Frontal cortex (tissue), 4 donors: ENCODE results near the gene DMD. TPM values are rescaled to one million over a fixed set of nuclear protein-coding genes. Genes with fewer than 3 reads are reported as not detected.

Experiments used
- DNase-seq, 2 donors: peaks; one replicate each; pipeline ENCODE4 v3.0.0; 2012; ENCODE audit warnings: low spot score in 2 of 2
- FAIRE-seq: peaks from 2 replicates; lab custom pipeline; 2012; peaks lifted over from hg19 to GRCh38; lab: Jason Lieb, UNC
- small RNA-seq: library from RNA; depleted of rRNA; stranded (forward); fragments of <200 nt; gene quantifications from one replicate; pipeline ENCODE3, GENCODE V24; 2014
- total RNA-seq: library from RNA; depleted of rRNA; stranded (reverse); fragments of >200 nt; gene quantifications from one replicate; pipeline ENCODE4 v1.2.3, GENCODE V29; 2014
- donor health status: control.
- donor health status: control.
- donor health status: control.

The DMD gene
- total RNA-seq, 1 donor from 2014 or later = 56.7 TPM

- FAIRE-seq = no peak
- no peak for DNase-seq
Measured at GRCh38 chrX:31093639-31093975, 2117.7 kb downstream of the DMD start.

GRCh38 chrX:31092970-31093638 is 2118.2 kb downstream of the DMD start:
- FAIRE-seq (no peak), DNase-seq (no peak)

- FAIRE-seq (no peak), DNase-seq (no peak)
Measured at GRCh38 chrX:31092476-31092875, 2118.9 kb downstream of the DMD start.

GRCh38 chrX:31091819-31092218 is 2119.5 kb downstream of the DMD start:
- no peak for FAIRE-seq
- no peak for DNase-seq

GRCh38 chrX:31074522-31074921 is 2136.8 kb downstream of the DMD start:
- FAIRE-seq (no peak), DNase-seq (no peak)

- DNase-seq = no peak
- no peak for FAIRE-seq
Measured at GRCh38 chrX:31071725-31072124, 2139.6 kb downstream of the DMD start, which contains the start of gene FTHL17. Gene FTHL17, minus strand, starts transcription at chrX:31072041. Its CDS starts 88 bp downstream, at chrX:31071953.

GRCh38 chrX:31071262-31071661 is 2140.1 kb downstream of the DMD start:
- DNase-seq (no peak), FAIRE-seq (no peak)

- FAIRE-seq (no peak), DNase-seq (no peak)
Measured at GRCh38 chrX:31070057-31070468, 2141.3 kb downstream of the DMD start.

Small RNA genes lying within 50 kb of the gene (small RNA-seq; reads per million reads assigned to genes)
- not detected for gene MIR3915
- not detected for gene MIR548F5
- gene RNA5SP501 = not detected
- gene RNU6-894P = not detected
